K562 (cell line): ENCODE results near the gene LCNL1. TPM values are rescaled to one million over a fixed set of nuclear protein-coding genes. Genes with fewer than 3 reads are reported as not detected.

Source experiments
- CLOCK ChIP-seq: fragments of 250-450 bp; sonication (Bioruptor Pico); IDR thresholded peaks from 2 replicates; pipeline ENCODE4 v1.4.0; 2020; ENCODE audit warnings: mild to moderate bottlenecking, moderate library complexity, borderline replicate concordance
- GABPB2 ChIP-seq: fragments of 250-450 bp; sonication (Bioruptor Pico); conservative IDR thresholded peaks from 2 replicates; pipeline ENCODE4 v1.5.1; 2021; ENCODE audit warnings: mild to moderate bottlenecking
- KLF6 ChIP-seq: fragments of 250-450 bp; sonication (Bioruptor Pico); IDR thresholded peaks from 2 replicates; pipeline ENCODE4 v1.4.0; 2020; ENCODE audit warnings: mild to moderate bottlenecking, moderate library complexity, borderline replicate concordance
- TOE1 ChIP-seq, 2 experiments: fragments of 450-650 bp in 1 of 2; sonication (generic) in 1 of 2; formaldehyde crosslinking in 1 of 2; IDR thresholded peaks; 2 replicates each; pipeline versions ENCODE4 v1.7.1 to v1.8.0; 2016 to 2022; ENCODE audit warnings: borderline replicate concordance in 2 of 2, mild to moderate bottlenecking in 2 of 2, antibody characterized with exemption in 1 of 2, inconsistent platforms in 1 of 2, low read depth in 1 of 2, missing genetic modification reagents in 1 of 2, moderate library complexity in 1 of 2
- XRCC3 ChIP-seq: fragments of 450-650 bp; IDR thresholded peaks from 2 replicates; pipeline ENCODE4 v1.6.1; 2017; ENCODE audit warnings: mild to moderate bottlenecking, moderate library complexity
- ZNF407 ChIP-seq: fragments of 450-650 bp; IDR thresholded peaks from 2 replicates; pipeline ENCODE4 v1.6.1; 2016; ENCODE audit warnings: low read depth
- ZNF586 ChIP-seq: fragments of 450-650 bp; formaldehyde crosslinking; conservative IDR thresholded peaks from 2 replicates; pipeline ENCODE4 v1.4.0; 2020; ENCODE audit warnings: mild to moderate bottlenecking, moderate library complexity
- polyA plus RNA-seq, 8 experiments: library from polyadenylated mRNA; depleted of rRNA in 4 of 8; stranded (reverse) in 5 of 8; unstranded in 3 of 8; fragments of >200 nt; fragmentation: Nextera tagmentation in 2 of 8; fragmentation: Illumina TruSeq in 1 of 8; extraction: Ambion mirVana in 2 of 8; extraction: Trizol in 1 of 8; gene quantifications; 2 replicates each; pipeline versions ENCODE4 v1.2.1 to v1.2.3, GENCODE V29; 2011 to 2014; ENCODE audit warnings: inconsistent platforms in 1 of 8, missing spikeins in 1 of 8
- total RNA-seq, 7 experiments: library from RNA; depleted of rRNA in 6 of 7; stranded (reverse); fragments of >200 nt in 6 of 7; fragmentation: Illumina TruSeq in 2 of 7; extraction: Trizol in 2 of 7; gene quantifications; 2 replicates each; pipeline versions ENCODE4 v1.2.1 to v1.2.3, GENCODE V29; 2011 to 2021; ENCODE audit warnings: low replicate concordance in 1 of 7
- TF ChIP-seq, protein P1 (sequence below): fragments of 450-650 bp; formaldehyde crosslinking; IDR thresholded peaks from 2 replicates; pipeline ENCODE4 v1.4.0; 2022; ENCODE audit warnings: missing genetic modification characterization

LCNL1 gene
- total and polyA plus RNA-seq, 9 of the 15 experiments (the other 6 are each of a cell fraction or from before 2014, with no cell fraction given) = 0.04 to 0.16 (median 0.04) TPM; not detected in 4

GRCh38 chr9:136946228-136947027 is 36.4 kb upstream of the LCNL1 start (continued):
- TF ChIP-seq TOE1 (IDR thresholded peaks at IDR 0.05; ENCODE audit: borderline replicate concordance) = no peak
- TF ChIP-seq TOE1 (CRISPR knock-in tag; IDR thresholded peaks at IDR 0.05; ENCODE audit: borderline replicate concordance, low read depth) = no peak
- TF ChIP-seq, protein P1, sequence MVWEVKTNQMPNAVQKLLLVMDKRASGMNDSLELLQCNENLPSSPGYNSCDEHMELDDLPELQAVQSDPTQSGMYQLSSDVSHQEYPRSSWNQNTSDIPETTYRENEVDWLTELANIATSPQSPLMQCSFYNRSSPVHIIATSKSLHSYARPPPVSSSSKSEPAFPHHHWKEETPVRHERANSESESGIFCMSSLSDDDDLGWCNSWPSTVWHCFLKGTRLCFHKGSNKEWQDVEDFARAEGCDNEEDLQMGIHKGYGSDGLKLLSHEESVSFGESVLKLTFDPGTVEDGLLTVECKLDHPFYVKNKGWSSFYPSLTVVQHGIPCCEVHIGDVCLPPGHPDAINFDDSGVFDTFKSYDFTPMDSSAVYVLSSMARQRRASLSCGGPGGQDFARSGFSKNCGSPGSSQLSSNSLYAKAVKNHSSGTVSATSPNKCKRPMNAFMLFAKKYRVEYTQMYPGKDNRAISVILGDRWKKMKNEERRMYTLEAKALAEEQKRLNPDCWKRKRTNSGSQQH = no peak
- no peak for TF ChIP-seq XRCC3
- TF ChIP-seq KLF6 (CRISPR knock-in tag) = no peak
- TF ChIP-seq CLOCK = no peak
- no peak for TF ChIP-seq GABPB2 (CRISPR knock-in tag)
- no peak for TF ChIP-seq ZNF586 (CRISPR knock-in tag)
- no peak for TF ChIP-seq ZNF407
- TF ChIP-seq, all 486 proteins: peak for 3
